Skeletal muscle cell (primary cell): ENCODE measurements around the gene TTC1.
A peak's percentile ranks its signal among the peaks of the same experiment; 100 is the strongest.

ENCODE experiments used
- DNase-seq: peaks from one replicate; pipeline ENCODE4 v3.0.0-alpha.2; 2010; ENCODE audit warnings: low read depth
- H3K4me3 ChIP-seq: 2 replicates; pipeline ENCODE4 v1.5.1; 2011; ENCODE audit warnings: low read depth, mild to moderate bottlenecking, control low read depth, low read length, moderate library complexity

TTC1 gene

DNA sequence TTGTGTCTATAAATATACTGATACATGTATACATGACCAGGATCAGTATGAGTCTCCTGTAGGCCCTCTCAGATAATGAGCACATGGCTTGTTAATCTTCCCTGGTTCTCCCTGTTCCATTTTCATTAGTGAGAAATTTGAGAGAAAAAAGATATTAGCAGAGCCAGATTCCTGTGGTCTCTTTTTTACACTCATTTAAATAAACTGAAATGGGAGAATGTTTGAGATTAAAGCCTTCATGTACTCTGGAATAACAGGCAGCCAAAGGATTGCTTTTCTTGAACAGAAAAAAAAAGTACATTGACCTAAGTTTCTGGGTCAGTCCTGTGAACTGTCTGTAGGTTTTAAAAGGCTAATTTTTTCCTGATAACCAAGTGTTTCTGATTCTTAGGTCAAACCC, 66.1 kb downstream of the TTC1 start:
- no peak for DNase-seq
- no peak overlapping the region for H3K4me3 ChIP-seq

GRCh38 chr5:160076997-160077396, 68.1 kb downstream of the TTC1 start:
- DNase-seq: no peak
- no peak overlapping the region for H3K4me3 ChIP-seq

- H3K4me3 ChIP-seq: no peak overlapping the region
Observed at GRCh38 chr5:160079753-160080152, 70.8 kb downstream of the TTC1 start.

GRCh38 chr5:160081495-160081894, 72.6 kb downstream of the TTC1 start:
- H3K4me3 ChIP-seq: no peak overlapping the region
- no peak for DNase-seq

More at GRCh38 chr5:160079753-160080152, 70.8 kb downstream of the TTC1 start:
- no peak for DNase-seq

DNA sequence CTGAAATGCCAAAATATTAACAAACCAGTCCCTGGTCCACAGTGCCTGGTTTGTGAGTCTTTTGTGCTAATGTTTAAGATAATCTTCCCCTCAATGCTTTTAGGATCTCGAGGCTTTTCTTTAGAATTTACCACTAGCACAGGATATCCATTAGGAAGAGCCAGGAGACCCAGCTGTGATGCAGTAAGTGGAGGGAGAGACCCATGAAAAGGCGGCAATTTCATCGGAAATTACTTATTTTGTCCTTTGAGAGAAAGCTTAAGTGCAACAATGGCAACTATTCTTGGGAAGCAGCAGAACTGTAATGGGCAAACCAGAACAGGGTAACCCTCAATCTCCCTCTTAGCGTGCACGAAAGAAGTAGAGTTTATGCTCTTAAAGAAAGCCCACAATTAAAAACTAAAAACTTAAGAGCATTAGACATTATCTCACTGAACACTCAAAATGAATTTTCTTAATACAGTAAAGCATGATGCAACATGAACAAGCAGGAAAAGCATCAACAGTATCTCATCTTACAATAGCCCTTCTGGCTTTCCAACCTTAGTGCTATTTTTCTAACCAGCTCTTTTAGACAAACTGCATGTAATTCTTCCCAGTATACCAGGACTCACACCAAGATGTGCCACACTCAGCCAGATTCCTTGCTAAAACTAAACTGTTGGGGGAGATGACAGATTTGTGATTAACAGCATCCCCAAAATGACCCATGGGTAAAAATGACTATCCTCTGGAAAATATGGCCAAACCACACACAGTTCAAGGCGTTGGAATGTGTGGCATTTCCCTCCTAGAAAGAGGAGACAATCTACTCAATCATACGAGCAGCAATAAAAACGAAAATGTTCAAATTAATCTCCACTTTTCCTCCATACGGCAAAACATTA, 73.9 kb downstream of the TTC1 start:
- no peak overlapping the region for H3K4me3 ChIP-seq
- peak; percentile 47 for DNase-seq

GRCh38 chr5:160083501-160083900, 74.6 kb downstream of the TTC1 start:
- H3K4me3 ChIP-seq: no peak overlapping the region
- no peak for DNase-seq

DNA sequence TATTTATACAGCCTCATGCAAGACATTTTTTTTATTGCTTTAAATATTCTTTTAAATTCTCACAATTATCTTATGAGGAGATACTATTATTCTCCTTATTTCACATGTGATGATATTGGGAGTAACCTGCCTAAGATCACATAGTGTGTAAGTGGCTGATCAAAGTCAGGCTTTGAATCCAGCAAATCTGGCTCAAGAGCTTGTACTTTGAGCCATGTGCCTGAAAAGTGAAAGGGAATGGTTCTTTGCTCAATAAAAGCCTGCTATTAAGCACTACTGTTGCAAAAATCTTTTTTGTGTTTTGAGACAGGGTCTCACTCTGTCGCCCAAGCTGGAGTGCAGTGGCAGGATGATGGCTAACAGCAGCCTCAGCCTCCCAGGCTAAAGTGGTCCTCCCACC, 75.2 kb downstream of the TTC1 start:
- H3K4me3 ChIP-seq: no peak overlapping the region
- DNase-seq: no peak

- H3K4me3 ChIP-seq: no peak overlapping the region
- no peak for DNase-seq
Observed at GRCh38 chr5:160087199-160087598, 78.3 kb downstream of the TTC1 start.

DNA sequence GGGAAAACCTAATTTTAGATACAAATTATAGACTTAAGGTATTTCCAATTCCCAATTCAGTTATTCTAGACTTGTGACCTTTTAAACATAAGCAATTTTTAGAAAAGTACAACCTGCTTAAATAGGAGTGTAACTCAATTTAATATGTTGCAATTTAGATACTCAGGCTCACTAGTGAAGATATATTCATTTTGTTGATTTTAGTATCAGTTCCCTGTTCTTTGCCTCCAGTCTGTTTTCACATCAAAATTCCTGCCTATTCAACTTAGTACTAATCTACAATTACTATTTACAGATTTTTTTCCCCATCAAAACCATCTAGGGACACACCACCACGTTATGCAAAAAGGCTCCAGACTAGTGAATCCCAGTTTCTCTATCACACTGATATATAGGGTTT, 79.9 kb downstream of the TTC1 start:
- H3K4me3 ChIP-seq: no peak overlapping the region
- no peak for DNase-seq

- DNase-seq: no peak
- no peak overlapping the region for H3K4me3 ChIP-seq
Observed at GRCh38 chr5:160089531-160089930, 80.6 kb downstream of the TTC1 start.

DNA sequence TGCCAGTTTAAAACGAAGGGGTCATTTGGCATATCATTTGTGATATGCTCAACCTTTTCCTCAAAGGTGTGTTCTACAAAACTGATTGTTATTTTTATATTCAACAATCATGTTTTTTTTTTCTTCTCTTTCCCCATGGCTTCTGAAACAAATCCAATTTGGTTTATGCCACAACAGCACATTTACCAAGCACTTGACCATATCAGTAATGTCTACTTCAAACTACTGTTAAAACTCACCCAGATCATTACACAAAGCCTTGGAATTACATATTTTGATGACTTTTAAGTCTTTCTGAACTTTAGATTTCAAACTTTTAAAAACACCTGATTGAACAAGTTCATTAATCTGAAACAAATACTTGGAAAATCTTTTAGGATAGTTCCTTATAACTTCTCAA, 81.1 kb downstream of the TTC1 start:
- no peak for DNase-seq
- H3K4me3 ChIP-seq: no peak overlapping the region

DNA sequence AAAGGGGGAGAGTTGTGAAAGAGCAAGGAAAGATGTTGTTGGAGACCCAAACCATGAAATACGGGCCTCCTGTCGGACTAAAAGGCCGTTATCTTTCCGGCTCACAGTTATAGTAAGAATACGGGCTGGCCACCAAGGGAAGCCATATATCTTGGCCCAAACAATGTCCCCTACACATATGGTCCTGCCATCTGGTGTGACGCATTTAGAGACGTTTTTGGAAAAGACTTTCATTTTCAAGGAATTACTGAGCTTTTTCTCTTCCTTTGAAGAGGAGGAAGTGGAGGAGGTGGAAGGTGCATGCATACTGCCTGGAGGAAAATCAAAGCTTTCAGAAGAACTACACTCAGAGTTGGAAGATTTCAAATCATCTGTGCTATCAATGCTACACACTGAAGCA, 83.6 kb downstream of the TTC1 start:
- no peak for DNase-seq
- H3K4me3 ChIP-seq: no peak overlapping the region

GRCh38 chr5:160092960-160093707, 84.2 kb downstream of the TTC1 start:
- no peak for DNase-seq
- H3K4me3 ChIP-seq: no peak overlapping the region

DNA sequence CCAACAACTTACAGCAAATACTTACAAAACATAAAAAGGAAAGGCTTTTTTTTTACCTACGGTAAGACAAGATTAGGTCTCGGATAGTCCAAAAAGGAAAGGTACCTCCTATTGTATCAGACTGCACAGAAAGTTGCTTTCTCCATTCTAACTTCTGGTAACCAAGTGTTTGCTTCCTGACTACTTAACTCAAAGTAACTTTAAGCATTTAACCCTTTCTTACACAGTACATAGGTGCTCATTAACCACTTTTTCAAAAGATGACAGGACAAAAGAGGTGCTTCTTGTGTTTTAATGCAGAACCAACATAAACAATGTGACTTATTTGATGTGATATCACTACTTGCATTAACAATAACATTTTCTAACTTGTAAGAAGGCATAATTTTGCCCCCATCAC, 87.2 kb downstream of the TTC1 start:
- no peak for DNase-seq
- no peak overlapping the region for H3K4me3 ChIP-seq

DNA sequence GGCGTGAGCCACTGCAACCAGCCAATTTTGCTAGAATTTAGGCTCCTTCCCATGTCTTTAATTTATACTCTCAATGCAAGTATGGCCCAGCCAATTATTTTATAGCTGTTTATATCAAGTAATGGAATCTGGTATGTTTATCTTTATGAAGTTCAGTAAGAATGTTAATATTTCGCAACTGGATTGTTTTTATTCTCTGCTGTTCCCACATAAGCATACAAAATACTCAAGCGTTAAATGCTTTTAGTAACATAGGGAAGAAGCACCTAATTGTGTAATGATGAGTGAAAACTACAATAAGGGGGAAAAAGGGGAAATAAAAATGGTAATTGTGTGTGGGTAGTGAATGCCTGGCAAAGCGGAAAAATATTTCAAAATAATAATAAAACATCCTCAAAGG, 89.1 kb downstream of the TTC1 start:
- H3K4me3 ChIP-seq: no peak overlapping the region
- DNase-seq: peak; percentile 10

- no peak for DNase-seq
- no peak overlapping the region for H3K4me3 ChIP-seq
Observed at GRCh38 chr5:160105686-160106360, 96.9 kb downstream of the TTC1 start.

- no peak overlapping the region for H3K4me3 ChIP-seq
Observed at GRCh38 chr5:160108124-160108523, 99.2 kb downstream of the TTC1 start.

More at GRCh38 chr5:160108124-160108523, 99.2 kb downstream of the TTC1 start:
- DNase-seq: no peak
